Fibroblast of upper back skin (primary cell): ENCODE measurements around the gene MYF5.

Experiments used
- DNase-seq: peaks from one replicate; pipeline ENCODE4 v3.0.0-alpha.2; 2013

Gene MYF5

DNA sequence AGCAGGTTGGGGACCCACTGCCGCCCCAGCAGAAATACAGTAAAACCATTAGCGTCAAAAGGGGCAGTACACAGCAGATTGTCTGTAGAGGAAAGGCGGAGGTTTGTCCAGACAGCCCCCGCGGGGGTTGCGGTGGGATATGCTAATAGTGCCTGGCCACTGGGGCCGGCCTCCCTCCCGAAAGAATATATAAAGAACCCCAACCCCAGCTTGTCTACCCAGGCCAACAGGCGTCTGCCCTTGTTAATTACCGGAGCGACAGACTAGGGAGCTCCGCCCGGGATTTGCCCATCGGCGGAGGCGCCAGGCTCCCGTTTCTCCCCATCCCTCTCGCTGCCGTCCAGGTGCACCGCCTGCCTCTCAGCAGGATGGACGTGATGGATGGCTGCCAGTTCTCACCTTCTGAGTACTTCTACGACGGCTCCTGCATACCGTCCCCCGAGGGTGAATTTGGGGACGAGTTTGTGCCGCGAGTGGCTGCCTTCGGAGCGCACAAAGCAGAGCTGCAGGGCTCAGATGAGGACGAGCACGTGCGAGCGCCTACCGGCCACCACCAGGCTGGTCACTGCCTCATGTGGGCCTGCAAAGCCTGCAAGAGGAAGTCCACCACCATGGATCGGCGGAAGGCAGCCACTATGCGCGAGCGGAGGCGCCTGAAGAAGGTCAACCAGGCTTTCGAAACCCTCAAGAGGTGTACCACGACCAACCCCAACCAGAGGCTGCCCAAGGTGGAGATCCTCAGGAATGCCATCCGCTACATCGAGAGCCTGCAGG lies at the start of gene MYF5:
TSS of gene MYF5 (plus strand) at position 217 of the 774 bp plus-strand sequence. CDS start at position 369, 152 bp downstream.
- no peak for DNase-seq

DNA sequence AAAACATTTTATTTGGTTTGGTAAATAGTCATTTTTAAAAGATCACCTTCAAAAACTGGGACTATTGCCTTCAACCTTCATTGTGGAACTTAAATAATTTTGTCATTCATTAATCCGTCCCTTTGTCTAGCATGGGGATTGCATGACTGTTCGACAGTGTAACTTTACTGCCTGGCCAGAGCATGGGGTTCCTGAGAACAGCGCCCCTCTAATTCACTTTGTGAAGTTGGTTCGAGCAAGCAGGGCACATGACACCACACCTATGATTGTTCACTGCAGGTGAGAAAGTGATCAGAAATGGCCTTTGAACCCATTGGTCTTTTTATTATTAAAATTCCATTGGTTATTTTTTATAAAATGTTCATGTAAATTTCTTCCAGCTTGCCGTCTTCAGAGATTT lies 46.5 kb upstream of the MYF5 start:
- no peak for DNase-seq

DNA sequence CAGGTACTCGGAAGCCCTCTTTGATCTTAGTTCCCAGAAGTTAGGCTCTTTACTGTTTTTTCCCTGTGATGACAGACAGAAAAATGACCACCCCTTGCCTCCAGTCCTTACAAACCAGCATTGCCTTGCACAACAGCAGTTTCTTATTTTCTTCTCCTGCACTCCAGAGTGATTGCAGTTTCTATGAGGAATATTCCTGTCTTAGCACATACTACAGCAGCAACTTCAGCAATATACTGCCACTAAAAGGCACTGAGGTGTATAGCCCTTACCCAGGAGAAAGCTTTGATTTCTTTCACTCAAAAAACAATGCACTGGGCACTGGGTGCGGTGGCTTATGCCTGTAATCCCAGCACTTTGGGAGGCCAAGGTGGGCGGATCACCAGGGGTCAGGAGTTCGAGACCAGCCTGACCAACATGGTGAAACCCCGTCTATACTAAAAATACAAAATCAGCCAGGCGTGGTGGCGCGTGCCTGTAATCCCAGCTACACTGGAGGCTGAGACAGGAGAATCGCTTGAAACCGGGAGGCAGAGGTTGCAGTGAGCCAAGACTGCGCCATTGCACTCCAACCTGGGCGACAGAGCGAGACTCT lies 40.6 kb upstream of the MYF5 start:
- peak; percentile 61 for DNase-seq

DNA sequence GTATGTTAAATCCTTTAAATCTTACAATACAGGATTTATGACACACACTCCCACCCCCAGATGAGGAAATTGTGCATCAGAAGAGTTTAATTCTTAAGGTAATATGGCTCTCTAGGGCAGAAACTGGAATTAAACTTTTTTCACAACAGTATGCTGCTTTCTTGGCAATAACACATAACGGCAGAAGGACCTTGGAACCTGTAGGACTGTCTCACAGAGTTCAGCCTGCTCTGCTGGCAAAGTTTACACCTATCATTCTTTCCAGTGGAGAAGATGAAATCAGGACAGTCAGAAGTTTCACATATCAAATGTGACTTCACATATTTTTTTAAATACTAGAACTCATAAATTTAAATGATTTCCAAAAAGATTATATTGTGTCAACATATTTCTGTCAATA lies 39.9 kb upstream of the MYF5 start:
- no peak for DNase-seq

DNA sequence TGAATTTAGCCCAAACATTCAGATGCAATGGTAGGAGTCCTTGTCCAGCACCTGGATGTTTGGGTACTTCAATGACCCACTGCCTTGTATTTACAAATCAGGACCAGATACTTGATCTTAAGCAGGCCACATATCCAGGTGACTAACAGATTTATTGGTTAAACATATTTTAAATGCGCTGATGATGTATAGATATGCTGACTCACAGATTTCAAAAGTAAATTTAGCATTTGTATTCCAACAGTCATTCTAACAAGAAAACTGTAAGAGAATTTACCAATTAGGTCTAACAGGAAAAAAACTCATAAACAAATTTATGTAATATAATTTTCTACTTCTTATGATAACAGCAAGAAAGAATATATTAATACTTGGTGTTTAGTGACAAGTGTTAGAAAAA lies 38.7 kb upstream of the MYF5 start:
- peak; percentile 7 for DNase-seq

DNA sequence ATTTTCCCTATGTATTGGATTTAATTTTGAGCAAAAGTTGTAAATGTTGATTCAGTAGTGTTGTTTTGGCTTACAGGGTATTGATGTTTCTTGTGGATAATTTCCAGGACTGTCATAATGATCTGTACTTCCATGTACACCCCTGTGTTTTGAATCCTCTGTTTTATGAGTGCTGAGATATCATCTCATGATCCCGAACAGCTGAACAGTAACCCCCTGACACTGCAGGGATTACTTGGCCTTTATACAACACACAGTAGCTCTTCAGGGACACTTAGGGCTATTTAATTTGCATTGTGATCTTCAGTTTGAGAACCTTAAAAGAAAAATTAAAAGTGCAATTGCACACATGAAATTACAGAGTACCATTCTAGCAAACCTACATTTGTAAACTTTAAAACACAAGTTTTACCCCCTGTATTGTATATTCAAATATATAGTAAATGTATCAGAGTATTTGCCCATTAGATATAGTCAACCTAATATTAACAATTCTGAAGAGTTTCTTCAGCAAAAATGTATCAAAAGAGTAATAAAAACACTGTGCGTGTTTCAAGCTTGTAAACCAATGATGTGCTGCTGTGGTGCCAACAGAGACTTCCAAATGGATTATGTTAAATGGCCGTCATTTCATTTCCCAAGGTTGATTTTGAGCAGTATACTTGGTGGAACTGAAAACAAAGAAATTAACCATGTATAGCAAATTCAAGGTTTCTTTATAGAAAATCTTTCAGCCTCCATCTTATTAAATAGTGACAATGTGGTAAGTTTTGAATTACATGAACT lies 37.2 kb upstream of the MYF5 start:
- no peak for DNase-seq

DNA sequence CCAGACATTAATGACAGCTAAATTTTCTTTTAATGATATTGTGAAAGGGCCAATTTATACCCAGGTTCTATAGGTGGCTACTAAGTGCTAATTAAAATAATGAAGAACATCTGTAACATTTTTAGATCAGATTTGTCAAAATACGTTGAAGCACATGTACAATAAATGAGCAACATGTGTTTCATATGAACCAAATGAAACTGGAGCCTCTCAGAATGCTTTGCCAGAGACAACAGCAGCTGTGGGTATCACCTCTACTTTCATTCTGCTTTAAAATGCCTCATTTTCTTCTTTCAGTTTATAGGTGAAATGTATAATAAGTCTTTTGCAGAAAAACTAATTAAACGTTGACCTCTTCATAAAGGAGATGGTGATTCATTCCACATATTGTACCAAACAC lies 35.4 kb upstream of the MYF5 start:
- peak; percentile 14 for DNase-seq

DNA sequence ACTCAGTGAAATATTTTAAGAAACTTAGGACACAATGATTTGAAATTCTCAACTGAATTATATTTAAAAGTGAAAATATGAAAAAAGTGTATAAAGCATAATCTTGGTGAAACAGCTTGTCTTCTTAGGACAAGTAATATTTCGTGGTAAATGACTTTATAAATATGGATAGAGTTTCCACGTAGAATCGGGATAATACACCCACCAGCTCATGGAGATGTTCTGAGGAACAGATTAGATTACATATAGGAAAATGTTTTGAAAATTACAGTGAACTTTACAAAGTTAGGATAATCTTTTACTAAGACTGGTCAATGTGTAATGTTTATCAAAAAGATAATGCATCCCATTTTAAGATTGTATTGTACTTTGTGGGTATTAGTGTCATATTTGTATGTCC lies 34.9 kb upstream of the MYF5 start:
- no peak for DNase-seq

DNA sequence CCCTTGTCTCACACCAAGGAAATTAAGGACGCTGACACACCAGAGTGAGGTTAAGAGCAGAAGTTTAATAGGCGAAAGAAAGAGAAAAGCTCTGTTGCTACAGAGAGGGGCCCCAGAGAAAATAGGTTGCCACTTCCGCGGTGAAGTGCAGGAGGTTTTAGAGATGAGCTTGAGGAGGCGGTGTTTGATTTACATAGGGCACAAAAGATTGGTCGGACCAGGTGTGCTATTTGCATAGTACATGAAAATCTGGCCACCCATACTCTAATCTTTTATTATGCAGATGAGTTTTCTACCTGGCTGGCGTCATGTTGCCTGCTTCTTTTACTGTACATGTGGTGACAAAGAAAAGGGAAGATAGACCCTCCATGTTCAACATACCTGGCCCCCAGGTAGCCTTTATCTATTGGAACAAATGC lies 32.6 kb upstream of the MYF5 start:
- no peak for DNase-seq

DNA sequence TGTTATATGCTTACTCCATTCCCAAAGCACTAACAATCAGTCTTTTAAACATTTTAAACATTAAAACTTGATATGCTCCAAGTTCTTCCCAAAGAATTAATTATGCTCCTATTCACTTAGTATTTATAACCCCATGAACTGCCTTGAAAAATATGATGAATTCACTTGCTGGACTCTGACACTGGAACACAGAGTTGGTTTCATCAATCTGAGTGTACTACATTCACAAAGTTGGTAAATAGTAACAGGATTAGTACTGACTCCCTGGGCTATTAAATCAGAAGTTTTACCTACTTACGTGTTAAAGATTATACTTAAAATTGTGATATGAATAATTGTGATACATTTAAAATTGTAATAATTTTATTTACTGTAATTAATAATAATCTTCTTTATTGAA lies 26.6 kb upstream of the MYF5 start:
- DNase-seq: no peak

DNA sequence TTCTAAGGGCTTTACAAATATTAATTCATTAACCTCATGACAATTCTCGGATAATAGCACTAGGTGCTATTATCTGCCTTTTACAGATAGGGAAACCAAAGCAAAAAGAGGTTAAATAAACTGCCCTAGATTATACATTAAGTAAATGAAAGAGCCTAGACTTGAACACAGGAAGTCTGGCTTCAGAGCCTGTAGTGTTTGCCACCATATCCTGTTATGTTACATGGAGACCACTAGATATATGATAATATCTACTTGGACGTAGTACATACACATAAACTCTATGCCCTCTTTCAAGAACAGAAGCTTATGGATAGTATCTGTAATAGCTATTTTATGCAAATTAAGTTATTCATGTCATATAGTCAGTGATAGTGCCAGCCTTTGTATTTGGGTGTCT lies 26.2 kb upstream of the MYF5 start:
- DNase-seq: no peak

DNA sequence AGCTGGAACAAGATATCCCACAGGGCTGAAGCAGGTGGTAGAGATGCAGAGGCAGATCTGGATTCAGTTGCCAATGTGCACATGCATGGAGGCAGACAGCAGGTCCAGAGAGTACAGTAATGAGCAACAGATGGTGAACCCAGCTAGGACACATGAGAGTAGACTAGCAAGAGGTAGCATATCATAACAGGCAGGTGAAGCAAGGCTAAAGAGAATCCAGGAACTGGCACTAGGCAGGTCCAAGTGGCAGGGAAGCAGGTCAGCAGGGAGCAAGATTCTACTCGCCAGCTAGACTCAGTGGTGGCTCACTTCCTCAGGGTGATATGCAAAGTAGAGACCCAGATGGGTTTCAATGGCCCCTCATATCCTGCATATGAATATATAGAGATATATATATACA lies 24.6 kb upstream of the MYF5 start:
- DNase-seq: no peak

DNA sequence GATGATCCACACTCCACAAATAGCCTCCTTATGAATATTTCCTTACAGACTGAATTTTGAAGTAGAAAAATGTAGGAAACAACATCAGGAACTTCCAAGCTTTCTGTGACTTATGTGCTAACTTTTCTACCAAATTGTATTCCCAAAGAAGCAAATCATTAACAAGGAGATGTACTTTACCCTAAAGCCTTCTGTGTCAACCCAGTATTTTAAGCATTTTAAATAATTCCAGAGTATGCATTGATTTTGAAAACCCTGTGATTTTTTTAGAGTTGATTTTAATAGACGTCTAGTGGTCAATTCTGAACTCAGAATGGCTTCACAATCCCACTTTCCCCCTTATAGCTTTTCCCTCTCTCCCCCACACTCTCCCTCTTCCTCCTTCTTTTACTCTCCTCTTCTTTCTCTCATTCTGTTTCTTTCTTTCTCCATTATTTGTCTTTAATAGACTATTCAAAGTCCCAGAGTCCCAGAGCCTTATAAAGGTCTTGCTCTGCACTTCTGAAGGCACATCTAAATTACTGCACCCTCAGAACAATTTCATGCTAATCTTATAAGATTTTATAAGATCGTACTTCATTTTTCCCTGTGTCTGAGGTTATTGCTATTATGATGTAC lies 19.3 kb upstream of the MYF5 start:
- no peak for DNase-seq

DNA sequence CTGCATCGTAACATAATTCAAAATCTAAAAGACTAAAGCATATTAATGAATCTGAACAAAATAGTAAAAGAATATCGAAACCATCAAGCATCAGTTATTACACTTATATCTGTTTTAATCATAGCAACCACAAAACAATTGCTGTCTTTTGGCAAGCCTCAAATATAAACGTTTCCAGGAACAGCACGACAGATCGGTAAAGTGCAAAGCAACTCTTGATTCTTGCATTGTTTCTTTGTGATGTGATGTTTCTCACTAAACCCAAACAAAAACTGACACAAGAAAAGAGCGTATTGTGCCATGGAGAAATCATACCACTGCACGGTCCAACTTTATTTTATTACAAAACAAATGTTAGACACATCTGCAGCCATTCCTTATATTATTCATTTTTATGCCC lies 18.5 kb upstream of the MYF5 start:
- no peak for DNase-seq

DNA sequence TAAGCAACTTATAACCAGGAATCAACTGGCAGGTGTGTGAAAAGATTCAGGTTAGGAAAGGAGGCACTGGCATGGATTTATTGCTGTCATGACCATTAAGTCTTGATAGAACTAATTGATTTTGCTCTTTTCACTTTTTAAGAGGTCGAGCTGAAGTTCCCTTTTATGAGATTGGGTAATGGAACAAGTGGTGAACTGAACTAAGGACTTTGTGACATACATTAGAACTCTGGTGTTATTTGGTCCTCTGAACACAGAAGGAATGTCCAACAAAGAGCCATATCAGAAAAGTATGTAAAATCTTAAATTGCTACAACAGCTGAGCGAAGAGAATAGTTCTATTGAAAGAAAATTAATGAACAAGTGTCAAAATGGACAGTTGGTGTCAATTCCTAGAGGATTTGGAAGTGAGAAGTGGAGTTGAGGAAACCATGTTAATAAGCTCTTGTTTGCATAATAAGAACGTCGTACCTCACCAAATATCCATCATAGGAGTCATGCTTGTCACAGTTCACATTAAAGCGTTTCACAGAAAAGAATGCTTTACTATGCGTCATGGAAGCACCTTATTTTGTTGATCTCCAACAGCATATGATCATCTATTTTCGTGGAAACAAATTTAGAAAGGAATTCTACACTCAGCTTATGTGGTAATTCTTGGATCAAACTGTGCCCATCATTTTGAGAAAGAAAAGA lies 17.7 kb upstream of the MYF5 start:
- no peak for DNase-seq

DNA sequence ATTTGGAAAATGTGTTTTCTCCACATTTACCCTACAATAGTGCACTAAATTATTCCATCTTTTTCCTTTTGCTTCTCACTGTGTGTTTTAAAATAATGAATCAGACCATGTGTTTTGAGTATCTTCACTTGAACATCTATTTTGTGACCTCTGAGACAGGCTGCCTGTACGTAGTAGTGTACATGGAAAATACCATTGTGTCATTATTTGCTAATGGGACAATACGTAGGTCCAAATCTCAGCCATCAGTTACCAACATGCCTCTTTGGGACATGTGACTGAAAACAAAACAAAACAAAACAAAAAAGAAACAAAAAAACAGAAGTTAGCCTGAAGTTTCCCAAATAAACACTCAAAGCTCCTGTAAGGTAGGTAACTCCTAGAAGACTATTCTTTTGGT lies 16.4 kb upstream of the MYF5 start:
- no peak for DNase-seq

DNA sequence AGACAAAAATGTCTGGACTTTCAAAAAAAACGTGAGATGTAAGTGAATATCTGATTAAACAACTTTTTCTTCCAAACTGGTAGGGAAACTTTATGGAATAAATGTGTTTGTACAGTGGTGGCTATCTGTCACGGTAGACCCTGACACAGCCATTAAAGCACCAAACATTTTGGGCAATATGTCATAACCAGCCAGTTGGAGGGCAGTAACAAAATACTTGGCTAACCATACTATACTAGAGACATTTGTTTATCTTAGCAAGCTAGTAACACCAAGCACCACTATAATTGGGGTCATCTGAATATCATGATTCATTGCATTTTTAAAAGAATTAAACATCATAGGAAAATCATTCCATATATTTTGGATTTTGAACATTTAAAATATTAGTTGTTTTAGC lies 15.3 kb upstream of the MYF5 start:
- DNase-seq: no peak

DNA sequence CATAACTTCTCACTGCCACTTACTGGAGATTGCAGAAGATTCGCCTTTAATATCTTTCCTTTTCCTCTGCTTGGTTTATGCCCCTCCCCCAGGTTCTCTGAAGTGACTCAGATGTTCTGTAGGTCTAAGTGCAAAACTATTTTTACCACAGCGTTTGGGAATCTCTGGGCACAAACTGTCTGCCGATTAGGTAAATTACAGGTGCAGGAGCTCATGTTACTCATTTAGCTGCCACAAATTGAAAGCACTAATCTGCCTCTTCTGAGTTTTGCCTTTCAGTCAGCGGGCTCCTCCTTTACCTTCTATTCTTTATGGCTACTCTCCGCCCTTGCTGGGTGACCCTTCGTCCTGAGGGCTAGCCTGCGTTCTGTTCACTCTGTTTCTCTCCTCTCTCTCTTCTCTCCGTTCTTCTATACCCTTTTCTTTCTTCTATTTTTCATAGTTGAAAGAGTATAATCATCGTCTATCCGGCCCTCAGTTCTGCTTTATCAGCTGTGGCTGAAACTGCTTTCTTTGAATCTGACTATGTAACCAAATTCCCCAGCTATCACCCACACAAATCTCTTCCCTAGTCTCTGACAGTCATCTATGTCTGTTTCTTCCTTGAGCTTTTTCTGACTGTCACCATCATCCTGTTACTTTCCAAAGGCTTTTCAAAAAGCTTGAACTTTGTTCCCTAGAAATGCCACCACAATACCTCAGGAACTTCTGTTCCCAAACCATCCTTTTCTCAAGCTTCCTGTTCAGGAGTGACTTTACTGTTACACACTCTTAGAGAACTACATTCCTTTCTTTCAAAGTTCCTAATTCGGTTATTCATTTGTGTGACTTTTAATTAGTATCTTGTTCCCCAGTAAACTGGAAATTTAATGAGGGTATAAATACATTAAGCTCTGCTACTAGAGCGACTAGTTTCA lies 13.6 kb upstream of the MYF5 start:
- DNase-seq: peak; percentile 83

DNA sequence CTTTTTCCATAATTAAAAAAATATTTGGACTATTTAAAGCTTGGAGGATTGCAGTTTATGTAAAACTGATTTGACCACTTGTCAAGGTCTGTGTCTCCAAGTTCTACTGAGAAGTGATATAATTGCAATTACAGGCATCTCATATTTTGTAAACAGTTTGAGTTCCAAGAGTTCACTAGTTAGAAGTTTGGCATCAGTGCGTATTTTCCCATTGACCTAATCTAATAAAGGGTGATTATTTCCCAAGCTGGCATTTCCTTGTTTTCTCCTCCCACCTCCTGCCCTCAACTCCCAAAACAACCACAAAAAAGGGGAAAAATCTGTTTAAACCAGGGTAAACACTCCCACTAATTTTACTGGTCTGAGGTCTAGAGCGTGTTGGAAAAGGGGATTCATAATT lies 12.3 kb upstream of the MYF5 start:
- DNase-seq: no peak

DNA sequence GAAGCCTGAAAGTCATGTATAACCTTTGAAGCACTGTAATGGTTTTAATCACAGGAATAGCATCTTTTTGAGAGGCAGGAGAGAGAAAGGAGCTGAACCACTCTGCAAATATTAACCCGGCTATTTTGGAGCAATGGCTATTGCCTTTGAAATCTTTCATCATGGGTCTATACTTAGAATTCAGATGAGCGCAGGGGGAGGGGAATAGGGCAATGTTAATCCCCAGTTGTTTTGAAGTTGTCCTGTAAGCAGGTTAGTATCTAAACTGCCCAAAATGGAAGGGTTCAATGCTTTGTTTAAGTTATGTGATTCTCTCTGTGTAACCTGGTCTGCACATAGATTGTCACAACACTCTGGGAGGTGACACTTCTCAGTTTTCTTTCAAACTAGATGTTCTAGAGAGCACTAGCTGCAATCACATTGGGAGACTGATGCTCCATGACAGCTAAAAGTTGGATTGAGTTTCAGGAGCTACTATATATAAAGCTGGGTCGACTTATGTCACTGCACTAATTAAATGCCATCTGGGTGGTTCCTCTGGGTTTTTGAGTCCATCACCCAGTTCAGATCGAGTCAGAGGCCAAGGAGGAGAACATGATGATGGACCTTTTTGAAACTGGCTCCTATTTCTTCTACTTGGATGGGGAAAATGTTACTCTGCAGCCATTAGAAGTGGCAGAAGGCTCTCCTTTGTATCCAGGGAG lies 9.4 kb upstream of the MYF5 start, which contains the start of gene MYF6:
TSS of gene MYF6 (plus strand) at position 509 of the 704 bp plus-strand sequence. CDS start at position 595, 86 bp downstream.
- DNase-seq: no peak

DNA sequence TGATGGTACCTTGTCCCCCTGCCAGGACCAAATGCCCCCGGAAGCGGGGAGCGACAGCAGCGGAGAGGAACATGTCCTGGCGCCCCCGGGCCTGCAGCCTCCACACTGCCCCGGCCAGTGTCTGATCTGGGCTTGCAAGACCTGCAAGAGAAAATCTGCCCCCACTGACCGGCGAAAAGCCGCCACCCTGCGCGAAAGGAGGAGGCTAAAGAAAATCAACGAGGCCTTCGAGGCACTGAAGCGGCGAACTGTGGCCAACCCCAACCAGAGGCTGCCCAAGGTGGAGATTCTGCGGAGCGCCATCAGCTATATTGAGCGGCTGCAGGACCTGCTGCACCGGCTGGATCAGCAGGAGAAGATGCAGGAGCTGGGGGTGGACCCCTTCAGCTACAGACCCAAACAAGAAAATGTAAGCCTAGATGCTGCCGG lies 8.9 kb upstream of the MYF5 start:
- no peak for DNase-seq
